IPS-18a (cell line): ENCODE results near the gene TINAG.
"Not testable (repeated sequence)": the region's sequence is repeated elsewhere in the genome, so short reads cannot be mapped to it uniquely, and the experiment has no call there.

ENCODE experiments used
- H3K27ac ChIP-seq: one replicate; pipeline ENCODE4 v1.5.1; 2013; ENCODE audit warnings: low read length
- H3K27me3 ChIP-seq: one replicate; pipeline ENCODE4 v1.6.1; 2013; ENCODE audit warnings: mild to moderate bottlenecking, low read length; ENCODE audit not compliant: control insufficient read depth, insufficient read depth
- H3K36me3 ChIP-seq: one replicate; pipeline ENCODE4 v1.6.1; 2013; ENCODE audit warnings: low read depth, low read length; ENCODE audit not compliant: control insufficient read depth
- H3K4me1 ChIP-seq: one replicate; pipeline ENCODE4 v1.6.1; 2013; ENCODE audit warnings: low read depth, low read length; ENCODE audit not compliant: control insufficient read depth
- H3K4me3 ChIP-seq: one replicate; pipeline ENCODE4 v1.5.1; 2013; ENCODE audit warnings: low read length
- H3K9ac ChIP-seq: one replicate; pipeline ENCODE4 v1.6.1; 2013; ENCODE audit warnings: mild to moderate bottlenecking, low read length, moderate library complexity
- H3K9me3 ChIP-seq: one replicate; pipeline ENCODE4 v1.6.1; 2013; ENCODE audit warnings: low read depth, low read length; ENCODE audit not compliant: control insufficient read depth

Gene TINAG

GRCh38 chr6:54308986-54309315, 710 bp downstream of the TINAG start:
- no peaks in the 10 kb centered on the region for H3K27me3 ChIP-seq
- H3K9me3 ChIP-seq, result no peaks in the 10 kb centered on the region
- H3K4me1 ChIP-seq, result no peaks in the 10 kb centered on the region
- no peak overlapping the region for H3K4me3 ChIP-seq
- no peak overlapping the region for H3K27ac ChIP-seq
- no peak overlapping the region for H3K9ac ChIP-seq
- no peaks in the 10 kb centered on the region for H3K36me3 ChIP-seq

GRCh38 chr6:54310377-54311152, 2.3 kb downstream of the TINAG start:
- Histone ChIP-seq H3K27ac (no peak overlapping the region), H3K9me3 (no peaks in the 10 kb centered on the region), H3K9ac (no peak overlapping the region), H3K27me3 (no peaks in the 10 kb centered on the region), H3K36me3 (no peaks in the 10 kb centered on the region), H3K4me3 (no peak overlapping the region), H3K4me1 (no peaks in the 10 kb centered on the region)

DNA sequence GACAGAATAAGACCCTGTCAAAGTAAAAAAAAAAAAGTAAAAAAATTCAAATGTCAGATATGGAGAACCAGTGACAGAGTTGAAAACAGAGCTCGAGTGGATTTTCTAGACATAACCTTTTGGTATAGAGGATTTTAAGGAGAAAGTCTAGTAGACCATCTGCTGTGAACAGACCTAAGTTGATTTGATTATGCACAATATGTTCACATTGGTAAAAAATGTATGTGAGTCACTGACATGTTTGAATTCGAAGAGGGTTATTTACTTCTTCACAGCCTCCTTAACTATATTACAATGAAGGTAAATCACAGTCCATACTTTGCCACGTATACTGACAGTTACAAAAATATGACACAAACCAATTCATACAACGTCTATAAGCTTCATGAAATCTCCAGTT, 7.4 kb downstream of the TINAG start:
- no peaks in the 10 kb centered on the region for H3K4me1 ChIP-seq
- no peak overlapping the region for H3K4me3 ChIP-seq
- no peaks in the 10 kb centered on the region for H3K27me3 ChIP-seq
- H3K9ac ChIP-seq, result no peak overlapping the region
- H3K9me3 ChIP-seq, result no peaks in the 10 kb centered on the region
- H3K27ac ChIP-seq, result no peak overlapping the region
- H3K36me3 ChIP-seq, result no peaks in the 10 kb centered on the region

DNA sequence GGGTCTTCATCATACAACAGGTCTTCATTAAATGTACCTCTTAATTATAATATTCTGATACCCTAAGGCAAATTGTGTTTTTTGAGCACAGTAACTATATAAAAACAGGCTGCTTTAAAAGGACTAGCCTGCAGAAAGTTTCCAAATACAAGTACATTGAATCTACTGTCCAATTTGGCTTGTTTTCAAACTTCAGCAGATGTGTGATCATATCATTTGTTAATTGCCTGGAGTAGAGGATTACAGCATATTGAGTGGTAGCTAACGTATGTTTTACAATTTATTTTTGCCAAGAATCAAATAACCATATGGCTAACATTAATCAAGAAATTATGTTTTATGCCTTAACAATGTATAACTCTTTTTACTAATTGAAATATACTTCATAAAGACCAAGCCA, 12.6 kb downstream of the TINAG start:
- no peaks in the 10 kb centered on the region for H3K27me3 ChIP-seq
- no peak overlapping the region for H3K27ac ChIP-seq
- no peaks in the 10 kb centered on the region for H3K9me3 ChIP-seq
- H3K4me3 ChIP-seq, result no peak overlapping the region
- no peak overlapping the region for H3K9ac ChIP-seq
- H3K4me1 ChIP-seq, result no peaks in the 10 kb centered on the region
- H3K36me3 ChIP-seq, result no peaks in the 10 kb centered on the region

DNA sequence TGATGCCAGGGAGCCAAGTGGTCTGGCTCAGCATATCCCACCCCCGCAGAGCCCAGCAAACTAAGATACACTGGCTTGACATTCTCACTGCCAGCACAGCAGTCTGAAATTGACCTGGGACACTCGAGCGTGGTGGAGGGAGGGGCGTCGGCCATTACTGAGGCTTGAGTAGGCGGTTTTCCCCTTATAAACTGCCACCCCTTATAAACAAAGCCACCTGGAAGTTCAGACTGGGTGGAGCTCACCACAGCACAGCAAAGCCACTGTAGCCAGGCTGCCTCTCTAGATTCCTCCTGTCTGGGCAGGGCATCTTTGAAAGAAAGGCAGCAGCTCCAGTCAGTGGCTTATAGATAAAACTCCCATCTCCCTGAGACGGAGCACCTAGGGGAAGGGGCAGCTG, 19.4 kb downstream of the TINAG start:
- Histone ChIP-seq H3K27me3 (no peaks in the 10 kb centered on the region), H3K27ac (no peak overlapping the region), H3K9ac (no peak overlapping the region), H3K9me3 (no peaks in the 10 kb centered on the region), H3K4me3 (no peak overlapping the region), H3K36me3 (no peaks in the 10 kb centered on the region), H3K4me1 (no peaks in the 10 kb centered on the region)

DNA sequence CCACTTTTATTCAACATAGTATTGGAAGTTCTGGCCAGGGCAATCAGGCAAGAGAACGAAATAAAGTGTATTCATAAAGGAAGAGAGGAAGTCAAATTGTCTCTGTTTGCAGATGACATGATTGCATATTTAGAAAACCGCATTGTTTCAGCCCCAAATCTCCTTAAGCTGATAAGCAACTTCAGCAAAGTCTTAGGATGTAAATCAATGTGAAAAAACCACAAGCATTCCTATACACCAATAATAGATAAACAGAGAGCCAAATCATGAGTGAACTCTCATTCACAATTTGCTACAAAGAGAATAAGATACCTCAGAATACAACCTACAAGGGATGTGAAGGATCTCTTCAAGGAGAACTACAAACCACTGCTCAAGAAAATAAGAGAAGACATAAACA, 23.3 kb downstream of the TINAG start:
- H3K36me3 ChIP-seq, H3K4me1 ChIP-seq, H3K27me3 ChIP-seq, H3K9ac ChIP-seq, H3K4me3 ChIP-seq, H3K9me3 ChIP-seq, H3K27ac ChIP-seq: not testable (repeated sequence)

- Histone ChIP-seq H3K27me3 (no peaks in the 10 kb centered on the region), H3K9ac (no peak overlapping the region), H3K4me3 (no peak overlapping the region), H3K27ac (no peak overlapping the region), H3K9me3 (no peaks in the 10 kb centered on the region), H3K36me3 (no peaks in the 10 kb centered on the region), H3K4me1 (peaks cover 4% of the 10 kb centered on the region)
Measured at GRCh38 chr6:54335871-54336270, 27.6 kb downstream of the TINAG start.

- H3K9me3 ChIP-seq, result no peaks in the 10 kb centered on the region
- H3K9ac ChIP-seq, result no peak overlapping the region
- H3K4me1 ChIP-seq, result no peaks in the 10 kb centered on the region
- no peaks in the 10 kb centered on the region for H3K27me3 ChIP-seq
- H3K36me3 ChIP-seq, result no peaks in the 10 kb centered on the region
- no peak overlapping the region for H3K4me3 ChIP-seq
- no peak overlapping the region for H3K27ac ChIP-seq
Measured at GRCh38 chr6:54353975-54354374, 45.7 kb downstream of the TINAG start.

GRCh38 chr6:54354608-54355007, 46.4 kb downstream of the TINAG start:
- Histone ChIP-seq H3K27ac (no peak overlapping the region), H3K4me3 (no peak overlapping the region)

GRCh38 chr6:54357141-54357540, 48.9 kb downstream of the TINAG start:
- no peaks in the 10 kb centered on the region for H3K36me3 ChIP-seq
- no peak overlapping the region for H3K4me3 ChIP-seq
- no peak overlapping the region for H3K27ac ChIP-seq
- H3K9me3 ChIP-seq, result no peaks in the 10 kb centered on the region
- no peaks in the 10 kb centered on the region for H3K27me3 ChIP-seq
- H3K4me1 ChIP-seq, result no peaks in the 10 kb centered on the region
- no peak overlapping the region for H3K9ac ChIP-seq

More at GRCh38 chr6:54354608-54355007, 46.4 kb downstream of the TINAG start:
- Histone ChIP-seq H3K4me1 (no peaks in the 10 kb centered on the region), H3K27me3 (no peaks in the 10 kb centered on the region), H3K9me3 (no peaks in the 10 kb centered on the region), H3K9ac (no peak overlapping the region), H3K36me3 (no peaks in the 10 kb centered on the region)

DNA sequence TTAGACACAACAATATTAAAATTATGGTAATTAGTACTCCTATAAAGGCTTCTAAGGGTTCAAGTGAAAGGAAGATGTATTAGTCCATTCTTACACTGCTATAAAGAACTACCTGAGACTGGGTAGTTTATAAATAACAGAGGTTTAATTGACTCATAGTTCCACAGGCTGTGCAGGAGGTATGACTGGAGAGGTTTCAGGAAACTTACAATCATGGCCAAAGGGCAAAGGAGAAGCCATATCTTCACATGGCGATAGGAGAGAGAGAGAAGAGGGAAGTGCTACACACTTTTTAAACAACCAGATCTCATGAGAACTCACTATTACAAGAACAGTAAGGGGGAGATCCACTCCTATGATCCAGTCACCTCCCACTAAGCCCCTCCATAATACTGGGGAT, 52.9 kb downstream of the TINAG start:
- H3K36me3 ChIP-seq, result no peaks in the 10 kb centered on the region
- H3K9ac ChIP-seq, result no peak overlapping the region
- no peaks in the 10 kb centered on the region for H3K4me1 ChIP-seq
- H3K27me3 ChIP-seq, result no peaks in the 10 kb centered on the region
- H3K9me3 ChIP-seq, result no peaks in the 10 kb centered on the region
- H3K27ac ChIP-seq, result no peak overlapping the region
- no peak overlapping the region for H3K4me3 ChIP-seq

DNA sequence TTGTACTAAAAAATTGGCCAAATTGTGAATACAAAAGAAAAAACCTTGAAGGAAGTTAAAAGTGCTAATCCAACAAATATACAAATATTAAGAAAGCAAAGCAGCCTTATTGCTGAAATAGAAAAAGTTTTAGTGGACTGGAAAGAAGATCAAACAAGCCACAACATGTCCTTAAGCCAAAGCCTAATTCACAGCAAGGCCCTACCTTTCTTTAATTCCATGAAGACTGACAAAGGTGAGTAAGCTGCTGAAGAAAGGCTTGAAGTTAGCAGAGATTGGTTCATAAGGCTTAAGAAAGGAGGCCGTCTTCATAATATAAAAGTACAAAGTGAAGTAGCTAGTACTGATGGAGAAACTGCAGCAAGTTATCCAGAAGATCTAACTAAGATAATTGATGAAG, 53.5 kb downstream of the TINAG start:
- Histone ChIP-seq H3K36me3 (no peaks in the 10 kb centered on the region), H3K4me1 (no peaks in the 10 kb centered on the region), H3K9ac (no peak overlapping the region), H3K27ac (no peak overlapping the region), H3K9me3 (no peaks in the 10 kb centered on the region), H3K27me3 (no peaks in the 10 kb centered on the region), H3K4me3 (no peak overlapping the region)
